HG03025 (cell line): Measurements from ENCODE around the gene CES1.
"Not testable (repeated sequence)": the region's sequence is repeated elsewhere in the genome, so short reads cannot be mapped to it uniquely, and the experiment has no call there.

Experiments used
- ATAC-seq: cut with Tn5 transposase; IDR thresholded peaks from one replicate; pipeline ENCODE4 v1.9.1; 2021; ENCODE audit warnings: mild to moderate bottlenecking, moderate library complexity; ENCODE audit not compliant: unreplicated experiment, low FRiP score

CES1 gene

GRCh38 chr16:55832425-55832772, 497 bp downstream of the CES1 start:
- no peak for ATAC-seq

GRCh38 chr16:55830658-55831294, 2.1 kb downstream of the CES1 start:
- no peak for ATAC-seq

- ATAC-seq: not testable (repeated sequence)
Observed at GRCh38 chr16:55829232-55829631, 3.7 kb downstream of the CES1 start.

GRCh38 chr16:55828680-55829079, 4.2 kb downstream of the CES1 start:
- no peak for ATAC-seq

GRCh38 chr16:55825115-55825728, 7.7 kb downstream of the CES1 start:
- no peak for ATAC-seq

GRCh38 chr16:55824473-55825000, 8.4 kb downstream of the CES1 start:
- no peak for ATAC-seq

- no peak for ATAC-seq
Observed at GRCh38 chr16:55822280-55822810, 10.6 kb downstream of the CES1 start.

GRCh38 chr16:55821210-55821609, 11.7 kb downstream of the CES1 start:
- no peak for ATAC-seq

GRCh38 chr16:55820615-55821014, 12.3 kb downstream of the CES1 start:
- ATAC-seq: no peak

GRCh38 chr16:55817236-55817912, 15.5 kb downstream of the CES1 start:
- no peak for ATAC-seq

GRCh38 chr16:55816222-55816621, 16.7 kb downstream of the CES1 start:
- not testable (repeated sequence) for ATAC-seq

GRCh38 chr16:55815320-55815719, 17.6 kb downstream of the CES1 start:
- no peak for ATAC-seq

GRCh38 chr16:55814174-55814573, 18.7 kb downstream of the CES1 start:
- not testable (repeated sequence) for ATAC-seq

- not testable (repeated sequence) for ATAC-seq
Observed at GRCh38 chr16:55813730-55814129, 19.2 kb downstream of the CES1 start.

GRCh38 chr16:55812951-55813350, 19.9 kb downstream of the CES1 start:
- no peak for ATAC-seq

- no peak for ATAC-seq
Observed at GRCh38 chr16:55811811-55812210, 21.1 kb downstream of the CES1 start.

GRCh38 chr16:55810451-55810961, 22.4 kb downstream of the CES1 start:
- no peak for ATAC-seq

GRCh38 chr16:55809851-55810250, 23.0 kb downstream of the CES1 start:
- ATAC-seq: no peak

GRCh38 chr16:55809386-55809785, 23.5 kb downstream of the CES1 start:
- no peak for ATAC-seq

- ATAC-seq: not testable (repeated sequence)
Observed at GRCh38 chr16:55808286-55808685, 24.6 kb downstream of the CES1 start.

GRCh38 chr16:55805104-55805503, 27.8 kb downstream of the CES1 start:
- ATAC-seq: not testable (repeated sequence)
